ENCODE results near the gene TSKS. TPM values are rescaled to one million over a fixed set of nuclear protein-coding genes. Genes with fewer than 3 reads are reported as not detected.
A peak's percentile ranks its signal among the peaks of the same experiment; 100 is the strongest.

Gene TSKS
- total and polyA plus RNA-seq, 10 of the 15 experiments (the other 5 are each of a cell fraction or from before 2014, with no cell fraction given), result not detected

GRCh38 chr19:49809160-49809940 lies 46.2 kb upstream of the TSKS start (continued):
- TF ChIP-seq ZBTB33 (IDR thresholded peaks at IDR 0.05) (no peak), ATF3 (IDR thresholded peaks at IDR 0.05; ENCODE audit: borderline replicate concordance, extremely low read depth, low read depth, low read length) (no peak), STAT3 (IDR thresholded peaks at IDR 0.05; ENCODE audit: low read depth, low read length) (no peak), POLR2AphosphoS5 (IDR thresholded peaks at IDR 0.05; ENCODE audit: low read length) (no peak), ZNF592 (IDR thresholded peaks at IDR 0.05) (no peak), ZBTB11 (CRISPR knock-in tag; IDR thresholded peaks at IDR 0.05) (no peak), CTCF (IDR thresholded peaks at IDR 0.05 in 2 of 3, conservative IDR thresholded peaks at IDR 0.05 in 1 of 3; ENCODE audit: control insufficient read depth in 2 of 3, extremely low read depth in 1 of 3, insufficient read depth in 1 of 3, low read depth in 3 of 3, low read length in 3 of 3) (peak in 2 of 3 experiments; percentile 27 to 32; a peak in 2 of 6 replicates), BACH1 (IDR thresholded peaks at IDR 0.05; ENCODE audit: borderline replicate concordance) (peak; percentile 53; the same call in 1 of the 2 replicates), ZNF274 (IDR thresholded peaks at IDR 0.05; ENCODE audit: insufficient read depth, insufficient read length) (no peak), ZNF687 (IDR thresholded peaks at IDR 0.05) (0 out of 2 replicates have a peak, but pooled peaks have one; percentile 34)
